H9 (cell line): ENCODE results near the gene BCAS4. TPM values are rescaled to one million over a fixed set of nuclear protein-coding genes. Genes with fewer than 3 reads are reported as not detected.

Source experiments
- DNase-seq: peaks from one replicate; pipeline ENCODE4 v3.0.0-alpha.2; 2017
- H2AFZ ChIP-seq: one replicate; pipeline ENCODE4 v1.6.1; 2013; ENCODE audit warnings: mild to moderate bottlenecking, low read length, control low read depth, moderate library complexity
- H2AK5ac ChIP-seq: 2 replicates; pipeline ENCODE4 v1.6.1; 2013; ENCODE audit warnings: low read length, control low read depth, mixed read lengths; ENCODE audit not compliant: insufficient read length
- H2BK120ac ChIP-seq: one replicate; pipeline ENCODE4 v1.6.1; 2013; ENCODE audit warnings: low read depth, mild to moderate bottlenecking, low read length, control low read depth, inconsistent platforms; ENCODE audit not compliant: poor library complexity, severe bottlenecking
- H2BK12ac ChIP-seq: 2 replicates; pipeline ENCODE4 v1.6.1; 2013; ENCODE audit warnings: low read length, control low read depth, mixed read lengths, low read depth; ENCODE audit not compliant: insufficient read length
- H2BK15ac ChIP-seq: 2 replicates; pipeline ENCODE4 v1.6.1; 2013; ENCODE audit warnings: low read depth, low read length, control low read depth
- H2BK20ac ChIP-seq: one replicate; pipeline ENCODE4 v1.6.1; 2013; ENCODE audit warnings: low read depth, mild to moderate bottlenecking, low read length, control low read depth, inconsistent platforms; ENCODE audit not compliant: poor library complexity, severe bottlenecking
- H2BK5ac ChIP-seq: 2 replicates; pipeline ENCODE4 v1.6.1; 2013; ENCODE audit warnings: low read length, control low read depth, mixed read lengths; ENCODE audit not compliant: insufficient read length
- H3K14ac ChIP-seq: 2 replicates; pipeline ENCODE4 v1.6.1; 2013; ENCODE audit warnings: low read length, control low read depth; ENCODE audit not compliant: insufficient read depth
- H3K18ac ChIP-seq: 2 replicates; pipeline ENCODE4 v1.6.1; 2013; ENCODE audit warnings: low read depth, mild to moderate bottlenecking, mixed read lengths, low read length, control low read depth; ENCODE audit not compliant: insufficient read length
- H3K23ac ChIP-seq: 2 replicates; pipeline ENCODE4 v1.6.1; 2013; ENCODE audit warnings: low read length, control low read depth, mixed read lengths, low read depth; ENCODE audit not compliant: insufficient read length
- H3K23me2 ChIP-seq: 2 replicates; pipeline ENCODE4 v1.6.1; 2013; ENCODE audit warnings: low read depth, mild to moderate bottlenecking, mixed read lengths, low read length, control low read depth; ENCODE audit not compliant: insufficient read length, poor library complexity, severe bottlenecking
- H3K27ac ChIP-seq: 2 replicates; pipeline ENCODE4 v1.5.1; 2013; ENCODE audit warnings: low read length, control low read depth, mixed read lengths, low read depth; ENCODE audit not compliant: insufficient read length
- H3K27me3 ChIP-seq: 2 replicates; pipeline ENCODE4 v1.6.1; 2013; ENCODE audit warnings: low read length, control low read depth, inconsistent platforms; ENCODE audit not compliant: insufficient read depth
- H3K4ac ChIP-seq: 2 replicates; pipeline ENCODE4 v1.6.1; 2013; ENCODE audit warnings: low read depth, mild to moderate bottlenecking, control low read depth, inconsistent platforms, low read length, moderate library complexity
- H3K4me1 ChIP-seq: 2 replicates; pipeline ENCODE4 v1.6.1; 2013; ENCODE audit warnings: low read length, control low read depth, inconsistent platforms; ENCODE audit not compliant: insufficient read depth
- H3K4me2 ChIP-seq: 2 replicates; pipeline ENCODE4 v1.6.1; 2013; ENCODE audit warnings: low read length, control low read depth, mixed read lengths; ENCODE audit not compliant: insufficient read length, insufficient read depth
- H3K56ac ChIP-seq: 2 replicates; pipeline ENCODE4 v1.6.1; 2013; ENCODE audit warnings: low read depth, mild to moderate bottlenecking, mixed read lengths, low read length, control low read depth; ENCODE audit not compliant: insufficient read length
- H3K79me1 ChIP-seq: 2 replicates; pipeline ENCODE4 v1.6.1; 2013; ENCODE audit warnings: low read depth, mild to moderate bottlenecking, moderate library complexity, low read length, control low read depth, inconsistent platforms; ENCODE audit not compliant: insufficient read depth, poor library complexity, severe bottlenecking
- H3K79me2 ChIP-seq: 2 replicates; pipeline ENCODE4 v1.6.1; 2013; ENCODE audit warnings: low read length, control low read depth, inconsistent platforms; ENCODE audit not compliant: insufficient read depth
- H3K9ac ChIP-seq: 2 replicates; pipeline ENCODE4 v1.6.1; 2013; ENCODE audit warnings: low read length, control low read depth, mixed read lengths; ENCODE audit not compliant: insufficient read length; ENCODE audit errors: extremely low read depth
- H3K9me3 ChIP-seq: one replicate; pipeline ENCODE4 v1.6.1; 2013; ENCODE audit warnings: low read depth, low read length, inconsistent platforms; ENCODE audit not compliant: control insufficient read depth
- H3T11ph ChIP-seq: one replicate; pipeline ENCODE4 v1.6.1; 2013; ENCODE audit warnings: mild to moderate bottlenecking, low read length, control low read depth, inconsistent platforms
- H4K20me1 ChIP-seq: one replicate; pipeline ENCODE4 v1.6.1; 2013; ENCODE audit not compliant: control insufficient read depth, insufficient read length, insufficient read depth
- H4K5ac ChIP-seq: 2 replicates; pipeline ENCODE4 v1.6.1; 2013; ENCODE audit warnings: low read depth, mild to moderate bottlenecking, mixed read lengths, low read length, control low read depth; ENCODE audit not compliant: insufficient read length
- H4K8ac ChIP-seq: replicated peaks from 2 replicates; pipeline ENCODE4 v1.6.1; 2013; ENCODE audit warnings: low read length, control low read depth, mixed read lengths, low read depth; ENCODE audit not compliant: insufficient read length
- H4K91ac ChIP-seq: 2 replicates; pipeline ENCODE4 v1.6.1; 2013; ENCODE audit warnings: low read depth, mild to moderate bottlenecking, moderate library complexity, mixed read lengths, low read length, control low read depth; ENCODE audit not compliant: insufficient read length
- H3K27ac Mint-ChIP-seq, 3 experiments: 2 replicates in 2 of 3; 3 replicates in 1 of 3; pipeline ENCODE4 v1.8.0; 2020 to 2021; ENCODE audit warnings: mixed read lengths in 3 of 3, mild to moderate bottlenecking in 1 of 3, moderate library complexity in 1 of 3
- H3K27me3 Mint-ChIP-seq: 2 replicates; pipeline ENCODE4 v1.8.0; 2021; ENCODE audit warnings: low read depth, mild to moderate bottlenecking, moderate library complexity, mixed read lengths
- H3K36me3 Mint-ChIP-seq, 3 experiments: 2 replicates in 2 of 3; 3 replicates in 1 of 3; pipeline ENCODE4 v1.8.0; 2020 to 2021; ENCODE audit warnings: low read depth in 3 of 3, mixed read lengths in 3 of 3; ENCODE audit not compliant: insufficient read depth in 1 of 3
- H3K4me1 Mint-ChIP-seq, 2 experiments: 2 replicates each; pipeline ENCODE4 v1.8.0; 2020; ENCODE audit warnings: mixed read lengths in 2 of 2
- H3K4me3 Mint-ChIP-seq, 2 experiments: 2 replicates in 1 of 2; 3 replicates in 1 of 2; pipeline ENCODE4 v1.8.0; 2020 to 2021; ENCODE audit warnings: mild to moderate bottlenecking in 2 of 2, mixed read lengths in 2 of 2, moderate library complexity in 1 of 2
- H3K9me3 Mint-ChIP-seq, 2 experiments: 2 replicates in 1 of 2; 3 replicates in 1 of 2; pipeline ENCODE4 v1.8.0; 2020; ENCODE audit warnings: mild to moderate bottlenecking in 2 of 2, mixed read lengths in 2 of 2, moderate library complexity in 1 of 2
- WGBS: extraction: QIAGEN DNeasy Blood & Tissue Kit; methylation state at CpG from one replicate; pipeline ENCODE4 v1.1.7; 2013; ENCODE audit warnings: missing lambda C conversion rate, low lambda C conversion rate, mixed read lengths; ENCODE audit not compliant: insufficient read length; ENCODE audit errors: extremely low coverage; 5-methylcytosine and 5-hydroxymethylcytosine counted together
- total RNA-seq: library from RNA; stranded (reverse); gene quantifications from 2 replicates; pipeline ENCODE4 v1.2.1, GENCODE V29; 2021
- TF ChIP-seq, protein P1 (sequence below): fragments of 200-600 bp; sonication (generic); conservative IDR thresholded peaks from 3 replicates; pipeline ENCODE4 v1.8.0; 2021; ENCODE audit warnings: antibody characterized with exemption, mild to moderate bottlenecking

BCAS4 gene
- total RNA-seq, 1 experiment from 2014 or later = 16.9 TPM

DNA sequence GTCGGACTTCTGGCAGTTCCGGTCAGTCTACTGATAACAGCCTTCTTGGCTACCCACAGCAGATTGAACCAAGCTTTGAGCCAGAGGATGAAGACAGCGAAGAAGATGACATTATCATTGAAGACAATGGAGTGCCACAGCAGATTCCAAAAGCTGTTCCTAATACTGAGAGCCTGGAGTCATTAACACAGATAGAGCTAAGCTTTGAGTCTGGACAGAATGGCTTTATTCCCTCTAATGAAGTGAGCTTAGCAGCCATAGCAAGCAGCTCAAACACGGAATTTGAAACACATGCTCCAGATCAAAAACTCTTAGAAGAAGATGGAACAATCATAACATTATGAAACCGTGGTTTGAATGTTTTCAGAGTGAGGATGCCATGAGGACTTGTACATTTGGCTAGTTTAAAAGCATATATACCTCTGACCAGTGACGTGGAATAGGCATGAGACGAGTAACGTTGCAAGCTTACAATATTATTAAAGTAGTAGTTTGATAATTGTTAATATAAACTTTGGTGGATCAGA, 44.7 kb upstream of the BCAS4 start:
- no peak overlapping the region for H3K27ac ChIP-seq
- no peak overlapping the region for H2BK15ac ChIP-seq
- no CpG with 5 or more reads among the region's 8 CpGs for WGBS

More for the DNA sequence above, 44.7 kb upstream of the BCAS4 start:
- Histone ChIP-seq H4K20me1 (no peaks in the 10 kb centered on the region), H2BK5ac (no peak overlapping the region), H3K79me1 (no peaks in the 10 kb centered on the region), H3K4me1 (no peaks in the 10 kb centered on the region; the same call in 1 of the 2 replicates), H3K23ac (no peak overlapping the region), H2AFZ (no peak overlapping the region), H3K9me3 (no peaks in the 10 kb centered on the region), H2AK5ac (no peak overlapping the region), H4K91ac (no peak overlapping the region), H3K23me2 (no peaks in the 10 kb centered on the region), H3K18ac (no peak overlapping the region), H3T11ph (no peak overlapping the region), H3K4ac (no peak overlapping the region), H3K9ac (no peak overlapping the region), H4K5ac (no peak overlapping the region), H3K56ac (no peak overlapping the region), H2BK12ac (no peak overlapping the region), H2BK120ac (no peak overlapping the region), H3K27me3 (no peaks in the 10 kb centered on the region), H4K8ac (no peak overlapping the region), H3K4me2 (no peak overlapping the region), H3K14ac (no peak overlapping the region), H3K79me2 (no peaks in the 10 kb centered on the region; the same call in 1 of the 2 replicates), H2BK20ac (no peak overlapping the region)
- Mint-ChIP-seq H3K36me3 (peaks cover 16 to 50% (median 30%) of the 10 kb centered on the region in 3 experiments; a peak in 6 of 7 replicates), H3K27me3 (no peaks in the 10 kb centered on the region), H3K4me1 (peaks cover 21 to 22% of the 10 kb centered on the region in 2 experiments), H3K4me3 (no peak overlapping the region), H3K27ac (peak overlapping the region in 1 of 3 experiments; percentile 18; a peak in 1 of 7 replicates), H3K9me3 (no peaks in the 10 kb centered on the region; a peak in 1 of 5 replicates)
- TF ChIP-seq, protein P1, sequence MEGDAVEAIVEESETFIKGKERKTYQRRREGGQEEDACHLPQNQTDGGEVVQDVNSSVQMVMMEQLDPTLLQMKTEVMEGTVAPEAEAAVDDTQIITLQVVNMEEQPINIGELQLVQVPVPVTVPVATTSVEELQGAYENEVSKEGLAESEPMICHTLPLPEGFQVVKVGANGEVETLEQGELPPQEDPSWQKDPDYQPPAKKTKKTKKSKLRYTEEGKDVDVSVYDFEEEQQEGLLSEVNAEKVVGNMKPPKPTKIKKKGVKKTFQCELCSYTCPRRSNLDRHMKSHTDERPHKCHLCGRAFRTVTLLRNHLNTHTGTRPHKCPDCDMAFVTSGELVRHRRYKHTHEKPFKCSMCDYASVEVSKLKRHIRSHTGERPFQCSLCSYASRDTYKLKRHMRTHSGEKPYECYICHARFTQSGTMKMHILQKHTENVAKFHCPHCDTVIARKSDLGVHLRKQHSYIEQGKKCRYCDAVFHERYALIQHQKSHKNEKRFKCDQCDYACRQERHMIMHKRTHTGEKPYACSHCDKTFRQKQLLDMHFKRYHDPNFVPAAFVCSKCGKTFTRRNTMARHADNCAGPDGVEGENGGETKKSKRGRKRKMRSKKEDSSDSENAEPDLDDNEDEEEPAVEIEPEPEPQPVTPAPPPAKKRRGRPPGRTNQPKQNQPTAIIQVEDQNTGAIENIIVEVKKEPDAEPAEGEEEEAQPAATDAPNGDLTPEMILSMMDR = no peak
- DNase-seq = no peak
